NB4 (cell line): Measurements from ENCODE around the gene SDF2.
A peak's percentile ranks its signal among the peaks of the same experiment; 100 is the strongest.

ENCODE experiments used
- DNase-seq: peaks from one replicate; pipeline ENCODE4 v3.0.0; 2010; ENCODE audit warnings: low read depth
- H3K4me3 ChIP-seq: one replicate; pipeline ENCODE4 v1.5.1; 2011; ENCODE audit warnings: mild to moderate bottlenecking, low read depth, low read length, moderate library complexity
- MYC ChIP-seq: IDR thresholded peaks from 2 replicates; pipeline ENCODE4 v1.6.1; 2011; ENCODE audit warnings: low read depth, low read length
- POLR2A ChIP-seq: IDR thresholded peaks from 2 replicates; pipeline ENCODE4 v1.6.1; 2011; ENCODE audit warnings: mild to moderate bottlenecking; ENCODE audit not compliant: insufficient read length; ENCODE audit errors: extremely low read depth
- TF ChIP-seq, protein P1 (sequence below): IDR thresholded peaks from 2 replicates; pipeline ENCODE4 v1.6.1; 2011; ENCODE audit warnings: low read depth, low read length
- TF ChIP-seq, protein P2 (sequence below): IDR thresholded peaks from one replicate; pipeline ENCODE4 v1.5.1; 2012; ENCODE audit warnings: low read depth, low read length

The SDF2 gene

DNA sequence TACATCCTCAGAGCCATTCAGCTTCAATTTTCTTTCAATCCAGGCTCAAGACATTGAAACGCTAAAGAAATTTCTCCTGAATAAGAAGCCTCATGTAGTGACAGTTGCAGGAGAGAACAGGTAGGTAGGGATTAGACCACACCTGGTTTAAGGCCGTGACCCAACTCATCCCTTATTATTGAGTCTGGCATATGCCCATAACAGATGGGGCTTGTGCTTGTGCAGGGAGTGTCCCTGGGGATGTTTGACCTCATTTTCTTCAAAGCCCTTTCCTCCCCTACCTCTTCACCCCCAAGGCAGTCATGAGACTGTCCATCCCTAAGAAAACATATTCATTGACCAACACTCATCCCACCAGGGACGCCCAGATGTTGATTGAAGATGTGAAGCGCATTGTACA is 24.6 kb upstream of the SDF2 start:
- TF ChIP-seq POLR2A (no peak), MYC (no peak)
- TF ChIP-seq, protein P1, sequence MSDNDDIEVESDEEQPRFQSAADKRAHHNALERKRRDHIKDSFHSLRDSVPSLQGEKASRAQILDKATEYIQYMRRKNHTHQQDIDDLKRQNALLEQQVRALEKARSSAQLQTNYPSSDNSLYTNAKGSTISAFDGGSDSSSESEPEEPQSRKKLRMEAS = no peak
- TF ChIP-seq, protein P2, sequence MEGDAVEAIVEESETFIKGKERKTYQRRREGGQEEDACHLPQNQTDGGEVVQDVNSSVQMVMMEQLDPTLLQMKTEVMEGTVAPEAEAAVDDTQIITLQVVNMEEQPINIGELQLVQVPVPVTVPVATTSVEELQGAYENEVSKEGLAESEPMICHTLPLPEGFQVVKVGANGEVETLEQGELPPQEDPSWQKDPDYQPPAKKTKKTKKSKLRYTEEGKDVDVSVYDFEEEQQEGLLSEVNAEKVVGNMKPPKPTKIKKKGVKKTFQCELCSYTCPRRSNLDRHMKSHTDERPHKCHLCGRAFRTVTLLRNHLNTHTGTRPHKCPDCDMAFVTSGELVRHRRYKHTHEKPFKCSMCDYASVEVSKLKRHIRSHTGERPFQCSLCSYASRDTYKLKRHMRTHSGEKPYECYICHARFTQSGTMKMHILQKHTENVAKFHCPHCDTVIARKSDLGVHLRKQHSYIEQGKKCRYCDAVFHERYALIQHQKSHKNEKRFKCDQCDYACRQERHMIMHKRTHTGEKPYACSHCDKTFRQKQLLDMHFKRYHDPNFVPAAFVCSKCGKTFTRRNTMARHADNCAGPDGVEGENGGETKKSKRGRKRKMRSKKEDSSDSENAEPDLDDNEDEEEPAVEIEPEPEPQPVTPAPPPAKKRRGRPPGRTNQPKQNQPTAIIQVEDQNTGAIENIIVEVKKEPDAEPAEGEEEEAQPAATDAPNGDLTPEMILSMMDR = no peak
- DNase-seq = no peak

DNA sequence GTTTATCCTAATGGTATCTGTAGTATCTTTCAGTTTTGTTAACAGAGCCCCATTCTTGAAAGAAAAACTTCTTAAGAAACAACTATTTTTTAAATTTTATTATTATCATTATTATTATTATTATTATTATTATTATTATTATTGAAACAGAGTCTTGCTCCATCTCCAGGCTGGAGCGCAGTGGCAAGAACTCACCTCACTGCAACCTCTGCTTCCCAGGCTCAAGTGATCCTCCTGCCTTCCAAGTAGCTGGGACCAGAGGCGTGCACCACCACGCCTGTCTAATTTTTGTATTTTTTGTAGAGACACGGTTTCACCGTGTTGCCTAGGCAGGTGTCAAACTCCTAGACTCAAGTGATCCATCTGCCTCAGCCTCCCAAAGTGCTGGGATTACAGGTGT is 23.7 kb upstream of the SDF2 start:
- no peak for DNase-seq
- TF ChIP-seq, protein P2 = no peak
- TF ChIP-seq, protein P1 = no peak
- no peak for TF ChIP-seq MYC
- TF ChIP-seq POLR2A = no peak
- H3K4me3 ChIP-seq = no peak overlapping the region

More for the DNA sequence above, 24.6 kb upstream of the SDF2 start:
- H3K4me3 ChIP-seq = no peak overlapping the region

DNA sequence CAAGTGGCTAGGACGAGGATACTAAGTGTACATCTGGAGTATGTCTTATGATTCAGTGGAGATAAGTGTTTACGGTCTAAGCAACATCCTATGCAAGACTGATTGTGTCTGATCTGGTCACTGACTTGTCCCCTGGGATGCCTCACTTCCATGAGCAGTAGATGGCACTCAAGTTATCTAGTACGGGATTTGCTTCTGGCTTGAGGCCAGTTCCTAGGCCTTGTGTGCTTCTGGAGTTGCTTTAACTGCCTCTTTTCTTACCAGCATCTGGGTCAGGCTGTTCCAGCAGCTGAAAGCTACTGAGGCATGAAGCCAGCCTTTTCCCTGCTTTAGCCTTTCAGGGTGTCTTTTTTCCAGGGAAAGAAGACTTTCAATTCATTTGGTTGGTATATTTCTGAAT is 23.3 kb upstream of the SDF2 start:
- TF ChIP-seq, protein P2 = no peak
- TF ChIP-seq POLR2A (no peak), MYC (no peak)
- TF ChIP-seq, protein P1 = no peak
- peak; percentile 55 for DNase-seq
- H3K4me3 ChIP-seq = no peak overlapping the region

DNA sequence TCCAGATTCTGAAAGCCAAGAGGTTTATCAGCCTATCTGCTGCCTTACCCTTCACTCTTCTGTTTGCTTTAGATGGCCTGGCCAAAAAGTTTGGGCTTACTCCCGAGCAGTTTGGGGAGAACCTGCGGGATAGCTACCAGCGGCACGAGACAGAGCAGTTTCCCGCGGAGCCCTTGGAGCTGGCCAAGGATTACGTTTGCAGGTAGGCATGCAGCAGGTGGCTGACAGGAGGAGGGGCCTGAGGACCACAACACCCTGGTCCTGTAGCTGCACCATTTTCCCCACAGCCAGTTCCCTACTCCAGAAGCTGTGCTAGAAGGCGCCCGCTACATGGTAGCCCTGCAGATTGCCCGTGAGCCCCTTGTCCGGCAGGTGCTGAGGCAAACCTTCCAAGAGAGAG is 20.9 kb upstream of the SDF2 start:
- H3K4me3 ChIP-seq = no peak overlapping the region
- no peak for DNase-seq
- TF ChIP-seq, protein P2 = no peak
- TF ChIP-seq POLR2A (no peak), MYC (no peak)
- TF ChIP-seq, protein P1 = no peak

DNA sequence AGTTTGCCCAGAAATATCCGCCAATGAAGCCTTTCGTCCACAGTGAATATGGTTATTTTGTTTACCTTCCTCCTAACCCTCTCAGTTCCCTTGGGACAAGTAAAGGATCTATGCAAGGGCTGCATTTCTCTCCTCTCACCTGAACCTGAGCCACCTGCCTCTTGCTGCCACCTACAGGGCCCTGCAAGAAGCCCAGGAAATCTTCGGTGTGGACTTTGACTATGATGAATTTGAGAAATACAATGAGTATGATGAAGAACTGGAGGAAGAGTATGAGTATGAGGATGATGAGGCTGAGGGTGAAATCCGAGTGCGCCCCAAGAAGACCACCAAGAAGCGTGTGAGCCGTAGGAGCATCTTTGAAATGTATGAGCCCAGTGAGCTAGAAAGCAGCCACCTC is 14.3 kb upstream of the SDF2 start:
- TF ChIP-seq MYC = no peak
- TF ChIP-seq POLR2A = no peak
- TF ChIP-seq, protein P2 = peak; percentile 32
- H3K4me3 ChIP-seq = no peak overlapping the region
- DNase-seq = peak; percentile 20

DNA sequence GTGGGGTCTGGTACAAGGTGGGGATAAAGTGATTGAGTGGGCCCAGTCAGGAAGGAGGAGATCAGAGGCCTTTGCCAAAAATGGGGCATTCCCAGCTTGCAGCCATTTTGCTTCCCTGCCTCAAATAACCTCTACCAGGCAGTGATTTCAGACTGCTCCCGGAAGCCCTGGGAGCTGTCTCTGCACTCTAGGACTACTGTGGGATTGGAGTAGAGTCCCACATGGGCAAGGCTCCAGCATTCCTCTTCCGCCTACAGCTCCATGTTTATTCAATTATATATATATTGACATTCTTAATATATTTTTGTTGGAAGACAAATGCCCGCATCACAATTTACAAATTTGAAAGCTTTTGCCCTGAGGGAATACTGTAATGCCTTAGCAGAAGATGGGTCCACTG is 13.8 kb upstream of the SDF2 start:
- H3K4me3 ChIP-seq = no peak overlapping the region
- TF ChIP-seq MYC (no peak), POLR2A (no peak)
- TF ChIP-seq, protein P2 = no peak
- TF ChIP-seq, protein P1 = no peak
- DNase-seq = no peak
